H9 (cell line): Measurements from ENCODE around the gene GPBP1L1. TPM values are rescaled to one million over a fixed set of nuclear protein-coding genes. Genes with fewer than 3 reads are reported as not detected.

Source experiments
- DNase-seq: peaks from one replicate; pipeline ENCODE4 v3.0.0-alpha.2; 2017
- H2AFZ ChIP-seq: one replicate; pipeline ENCODE4 v1.6.1; 2013; ENCODE audit warnings: mild to moderate bottlenecking, low read length, control low read depth, moderate library complexity
- H2AK5ac ChIP-seq: 2 replicates; pipeline ENCODE4 v1.6.1; 2013; ENCODE audit warnings: low read length, control low read depth, mixed read lengths; ENCODE audit not compliant: insufficient read length
- H2BK120ac ChIP-seq: one replicate; pipeline ENCODE4 v1.6.1; 2013; ENCODE audit warnings: low read depth, mild to moderate bottlenecking, low read length, control low read depth, inconsistent platforms; ENCODE audit not compliant: poor library complexity, severe bottlenecking
- H2BK12ac ChIP-seq: 2 replicates; pipeline ENCODE4 v1.6.1; 2013; ENCODE audit warnings: low read length, control low read depth, mixed read lengths, low read depth; ENCODE audit not compliant: insufficient read length
- H2BK15ac ChIP-seq: 2 replicates; pipeline ENCODE4 v1.6.1; 2013; ENCODE audit warnings: low read depth, low read length, control low read depth
- H2BK20ac ChIP-seq: one replicate; pipeline ENCODE4 v1.6.1; 2013; ENCODE audit warnings: low read depth, mild to moderate bottlenecking, low read length, control low read depth, inconsistent platforms; ENCODE audit not compliant: poor library complexity, severe bottlenecking
- H2BK5ac ChIP-seq: 2 replicates; pipeline ENCODE4 v1.6.1; 2013; ENCODE audit warnings: low read length, control low read depth, mixed read lengths; ENCODE audit not compliant: insufficient read length
- H3K14ac ChIP-seq: 2 replicates; pipeline ENCODE4 v1.6.1; 2013; ENCODE audit warnings: low read length, control low read depth; ENCODE audit not compliant: insufficient read depth
- H3K18ac ChIP-seq: 2 replicates; pipeline ENCODE4 v1.6.1; 2013; ENCODE audit warnings: low read depth, mild to moderate bottlenecking, mixed read lengths, low read length, control low read depth; ENCODE audit not compliant: insufficient read length
- H3K23ac ChIP-seq: 2 replicates; pipeline ENCODE4 v1.6.1; 2013; ENCODE audit warnings: low read length, control low read depth, mixed read lengths, low read depth; ENCODE audit not compliant: insufficient read length
- H3K23me2 ChIP-seq: 2 replicates; pipeline ENCODE4 v1.6.1; 2013; ENCODE audit warnings: low read depth, mild to moderate bottlenecking, mixed read lengths, low read length, control low read depth; ENCODE audit not compliant: insufficient read length, poor library complexity, severe bottlenecking
- H3K27ac ChIP-seq: 2 replicates; pipeline ENCODE4 v1.5.1; 2013; ENCODE audit warnings: low read length, control low read depth, mixed read lengths, low read depth; ENCODE audit not compliant: insufficient read length
- H3K27me3 ChIP-seq: 2 replicates; pipeline ENCODE4 v1.6.1; 2013; ENCODE audit warnings: low read length, control low read depth, inconsistent platforms; ENCODE audit not compliant: insufficient read depth
- H3K4ac ChIP-seq: 2 replicates; pipeline ENCODE4 v1.6.1; 2013; ENCODE audit warnings: low read depth, mild to moderate bottlenecking, control low read depth, inconsistent platforms, low read length, moderate library complexity
- H3K4me1 ChIP-seq: 2 replicates; pipeline ENCODE4 v1.6.1; 2013; ENCODE audit warnings: low read length, control low read depth, inconsistent platforms; ENCODE audit not compliant: insufficient read depth
- H3K4me2 ChIP-seq: 2 replicates; pipeline ENCODE4 v1.6.1; 2013; ENCODE audit warnings: low read length, control low read depth, mixed read lengths; ENCODE audit not compliant: insufficient read length, insufficient read depth
- H3K56ac ChIP-seq: 2 replicates; pipeline ENCODE4 v1.6.1; 2013; ENCODE audit warnings: low read depth, mild to moderate bottlenecking, mixed read lengths, low read length, control low read depth; ENCODE audit not compliant: insufficient read length
- H3K79me1 ChIP-seq: 2 replicates; pipeline ENCODE4 v1.6.1; 2013; ENCODE audit warnings: low read depth, mild to moderate bottlenecking, moderate library complexity, low read length, control low read depth, inconsistent platforms; ENCODE audit not compliant: insufficient read depth, poor library complexity, severe bottlenecking
- H3K79me2 ChIP-seq: 2 replicates; pipeline ENCODE4 v1.6.1; 2013; ENCODE audit warnings: low read length, control low read depth, inconsistent platforms; ENCODE audit not compliant: insufficient read depth
- H3K9ac ChIP-seq: 2 replicates; pipeline ENCODE4 v1.6.1; 2013; ENCODE audit warnings: low read length, control low read depth, mixed read lengths; ENCODE audit not compliant: insufficient read length; ENCODE audit errors: extremely low read depth
- H3K9me3 ChIP-seq: one replicate; pipeline ENCODE4 v1.6.1; 2013; ENCODE audit warnings: low read depth, low read length, inconsistent platforms; ENCODE audit not compliant: control insufficient read depth
- H3T11ph ChIP-seq: one replicate; pipeline ENCODE4 v1.6.1; 2013; ENCODE audit warnings: mild to moderate bottlenecking, low read length, control low read depth, inconsistent platforms
- H4K20me1 ChIP-seq: one replicate; pipeline ENCODE4 v1.6.1; 2013; ENCODE audit not compliant: control insufficient read depth, insufficient read length, insufficient read depth
- H4K5ac ChIP-seq: 2 replicates; pipeline ENCODE4 v1.6.1; 2013; ENCODE audit warnings: low read depth, mild to moderate bottlenecking, mixed read lengths, low read length, control low read depth; ENCODE audit not compliant: insufficient read length
- H4K8ac ChIP-seq: replicated peaks from 2 replicates; pipeline ENCODE4 v1.6.1; 2013; ENCODE audit warnings: low read length, control low read depth, mixed read lengths, low read depth; ENCODE audit not compliant: insufficient read length
- H4K91ac ChIP-seq: 2 replicates; pipeline ENCODE4 v1.6.1; 2013; ENCODE audit warnings: low read depth, mild to moderate bottlenecking, moderate library complexity, mixed read lengths, low read length, control low read depth; ENCODE audit not compliant: insufficient read length
- H3K27ac Mint-ChIP-seq, 3 experiments: 2 replicates in 2 of 3; 3 replicates in 1 of 3; pipeline ENCODE4 v1.8.0; 2020 to 2021; ENCODE audit warnings: mixed read lengths in 3 of 3, mild to moderate bottlenecking in 1 of 3, moderate library complexity in 1 of 3
- H3K27me3 Mint-ChIP-seq: 2 replicates; pipeline ENCODE4 v1.8.0; 2021; ENCODE audit warnings: low read depth, mild to moderate bottlenecking, moderate library complexity, mixed read lengths
- H3K36me3 Mint-ChIP-seq, 3 experiments: 2 replicates in 2 of 3; 3 replicates in 1 of 3; pipeline ENCODE4 v1.8.0; 2020 to 2021; ENCODE audit warnings: low read depth in 3 of 3, mixed read lengths in 3 of 3; ENCODE audit not compliant: insufficient read depth in 1 of 3
- H3K4me1 Mint-ChIP-seq, 2 experiments: 2 replicates each; pipeline ENCODE4 v1.8.0; 2020; ENCODE audit warnings: mixed read lengths in 2 of 2
- H3K4me3 Mint-ChIP-seq, 2 experiments: 2 replicates in 1 of 2; 3 replicates in 1 of 2; pipeline ENCODE4 v1.8.0; 2020 to 2021; ENCODE audit warnings: mild to moderate bottlenecking in 2 of 2, mixed read lengths in 2 of 2, moderate library complexity in 1 of 2
- H3K9me3 Mint-ChIP-seq, 2 experiments: 2 replicates in 1 of 2; 3 replicates in 1 of 2; pipeline ENCODE4 v1.8.0; 2020; ENCODE audit warnings: mild to moderate bottlenecking in 2 of 2, mixed read lengths in 2 of 2, moderate library complexity in 1 of 2
- CTCF ChIP-seq: fragments of 200-600 bp; sonication (generic); conservative IDR thresholded peaks from 3 replicates; pipeline ENCODE4 v1.8.0; 2021; ENCODE audit warnings: antibody characterized with exemption, mild to moderate bottlenecking
- WGBS: extraction: QIAGEN DNeasy Blood & Tissue Kit; methylation state at CpG from one replicate; pipeline ENCODE4 v1.1.7; 2013; ENCODE audit warnings: missing lambda C conversion rate, low lambda C conversion rate, mixed read lengths; ENCODE audit not compliant: insufficient read length; ENCODE audit errors: extremely low coverage; 5-methylcytosine and 5-hydroxymethylcytosine counted together
- total RNA-seq: library from RNA; stranded (reverse); gene quantifications from 2 replicates; pipeline ENCODE4 v1.2.1, GENCODE V29; 2021

Gene GPBP1L1
- total RNA-seq, 1 experiment from 2014 or later, result 115 TPM

DNA sequence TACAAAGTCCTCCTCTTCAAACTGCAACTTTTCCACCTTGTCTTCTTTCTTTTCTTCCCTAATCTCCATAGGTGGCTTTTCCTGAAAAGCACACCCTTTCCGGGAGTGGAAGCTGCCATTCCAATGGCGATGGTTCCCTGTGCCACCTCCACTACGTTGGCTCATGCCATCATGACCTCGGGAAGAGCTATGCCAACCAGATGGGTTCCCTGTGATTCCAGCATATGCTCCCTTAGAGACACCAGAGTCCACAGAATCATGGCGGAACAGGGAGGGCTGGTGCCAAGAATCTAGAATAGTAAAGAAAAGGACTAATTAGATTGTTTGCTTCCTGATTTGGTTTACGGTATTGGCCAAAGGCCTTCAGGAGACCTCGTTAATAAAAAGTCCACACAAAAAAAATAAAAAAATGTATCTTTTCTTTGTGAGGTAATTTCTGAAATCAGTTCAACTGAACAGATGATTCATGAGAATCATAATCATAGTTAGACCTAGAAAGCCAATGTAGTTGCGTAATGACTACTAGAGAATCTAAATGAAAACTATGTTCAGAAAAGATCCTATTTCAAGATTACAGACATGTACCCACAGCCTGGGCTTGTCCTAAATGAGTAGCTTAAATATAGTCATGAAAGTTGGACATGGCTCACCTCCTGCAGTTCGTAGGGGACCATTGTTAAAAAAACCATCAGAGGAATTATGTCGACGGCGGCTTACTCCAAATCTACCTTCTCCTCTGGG lies 31.6 kb downstream of the GPBP1L1 start:
- H4K20me1 ChIP-seq, result no peaks in the 10 kb centered on the region
- no peaks in the 10 kb centered on the region for H3K4me1 ChIP-seq
- H2BK5ac ChIP-seq, result no peak overlapping the region
- H3K14ac ChIP-seq, result no peak overlapping the region
- H3T11ph ChIP-seq, result no peak overlapping the region
- no peak overlapping the region for H3K4ac ChIP-seq
- Mint-ChIP-seq H3K4me1 (peaks cover 5 to 6% of the 10 kb centered on the region in 2 experiments; a peak in 1 of 4 replicates), H3K4me3 (no peak overlapping the region), H3K27me3 (no peaks in the 10 kb centered on the region; the same call in 1 of the 2 replicates), H3K9me3 (no peaks in the 10 kb centered on the region; a peak in 1 of 5 replicates), H3K36me3 (peaks cover 65 to 92% (median 90%) of the 10 kb centered on the region in 3 experiments), H3K27ac (peak overlapping the region in 1 of 3 experiments; percentile 71; a peak in 2 of 7 replicates)
- TF ChIP-seq CTCF, result no peak
- H4K91ac ChIP-seq, result no peak overlapping the region
- no peaks in the 10 kb centered on the region for H3K79me2 ChIP-seq
- no peak overlapping the region for H4K5ac ChIP-seq
- H2BK12ac ChIP-seq, result no peak overlapping the region
- no peak overlapping the region for H2BK120ac ChIP-seq
- peaks cover 5% of the 10 kb centered on the region for H3K79me1 ChIP-seq
- no peak overlapping the region for H2BK15ac ChIP-seq
- no peaks in the 10 kb centered on the region for H3K27me3 ChIP-seq
- H2AK5ac ChIP-seq, result no peak overlapping the region
- no CpG with 5 or more reads among the region's 12 CpGs for WGBS
- no peak overlapping the region for H3K4me2 ChIP-seq
- H3K23me2 ChIP-seq, result no peaks in the 10 kb centered on the region
- H3K23ac ChIP-seq, result no peak overlapping the region
- H4K8ac ChIP-seq, result no peak overlapping the region
- DNase-seq, result no peak
- no peak overlapping the region for H3K9ac ChIP-seq
- H2BK20ac ChIP-seq, result no peak overlapping the region
- no peak overlapping the region for H3K18ac ChIP-seq
- no peak overlapping the region for H3K27ac ChIP-seq
- no peak overlapping the region for H3K56ac ChIP-seq
- no peak overlapping the region for H2AFZ ChIP-seq
- no peaks in the 10 kb centered on the region for H3K9me3 ChIP-seq
